ENCODE data around the gene MORN1. TPM values are rescaled to one million over a fixed set of nuclear protein-coding genes. Genes with fewer than 3 reads are reported as not detected.

Gene MORN1
- polyA plus RNA-seq, 1 donor (not counting 4 experiments of a cell fraction or from before 2014, with no cell fraction given), result 2.1 TPM

- Histone ChIP-seq H3K9me1 (ENCODE audit: control insufficient read depth, extremely low read depth, insufficient read depth, low read length) (no peaks in the 10 kb centered on the region), H3K4me3 (ENCODE audit: control insufficient read depth in 2 of 3, extremely low read depth in 1 of 3, insufficient read depth in 2 of 3, low read depth in 1 of 3, low read length in 3 of 3) (no peak overlapping the region), H3K27me3 (ENCODE audit: control insufficient read depth, extremely low read depth, insufficient read depth, low read length) (no peaks in the 10 kb centered on the region), H3K27ac (ENCODE audit: control insufficient read depth, insufficient read depth, low read length) (no peak overlapping the region), H4K20me1 (ENCODE audit: control insufficient read depth, extremely low read depth, insufficient read depth, low read length) (no peaks in the 10 kb centered on the region), H3K9ac (ENCODE audit: control insufficient read depth, extremely low read depth, insufficient read depth, low read length) (no peak overlapping the region), H3K36me3 (ENCODE audit: control insufficient read depth in 2 of 2, extremely low read depth in 1 of 2, insufficient read depth in 2 of 2, low read length in 2 of 2) (no peaks in the 10 kb centered on the region), H3K9me3 (ENCODE audit: control insufficient read depth, low read depth, low read length) (peaks cover 5% of the 10 kb centered on the region), H3K79me2 (ENCODE audit: control insufficient read depth, insufficient read depth, low read length) (no peaks in the 10 kb centered on the region), H2AFZ (ENCODE audit: control insufficient read depth, low read length) (no peak overlapping the region), H3K4me1 (ENCODE audit: control insufficient read depth, extremely low read depth, insufficient read depth, low read length) (peaks cover 21% of the 10 kb centered on the region), H3K4me2 (ENCODE audit: control insufficient read depth, extremely low read depth, insufficient read depth, low read depth, low read length) (no peak overlapping the region)
- dilution Hi-C loops (cut with MboI; ENCODE audit: extremely low pct_ligation_motif_present, low sequenced_read_pairs), result loop anchor here (25.0 kb wide), 1 partner anchor 993 kb away; no protein-coding TSS in a partner anchor
- DNase-seq (ENCODE audit: low read depth, low spot score), result no peak
- no peak for FAIRE-seq
- no peak for TF ChIP-seq EZH2 (IDR thresholded peaks at IDR 0.05; ENCODE audit: low read length)
- TF ChIP-seq CTCF (optimal IDR thresholded peaks at IDR 0.05 in 1 of 3, IDR thresholded peaks at IDR 0.05 in 1 of 3, conservative IDR thresholded peaks at IDR 0.05 in 1 of 3; ENCODE audit: extremely low read depth in 1 of 3, insufficient read depth in 2 of 3, low read length in 3 of 3), result no peak
Measured at GRCh38 chr1:2418791-2419320, 27.5 kb upstream of the MORN1 start.

GRCh38 chr1:2417833-2418225 lies 26.5 kb upstream of the MORN1 start:
- no peaks in the 10 kb centered on the region for H3K9me3 ChIP-seq (ENCODE audit: control insufficient read depth, low read depth, low read length)
- TF ChIP-seq EZH2 (IDR thresholded peaks at IDR 0.05; ENCODE audit: low read length), result no peak
- no peak for TF ChIP-seq CTCF (optimal IDR thresholded peaks at IDR 0.05 in 1 of 3, IDR thresholded peaks at IDR 0.05 in 1 of 3, conservative IDR thresholded peaks at IDR 0.05 in 1 of 3; ENCODE audit: extremely low read depth in 1 of 3, insufficient read depth in 2 of 3, low read length in 3 of 3)

More at GRCh38 chr1:2417833-2418225, 26.5 kb upstream of the MORN1 start:
- no peak overlapping the region for H3K4me3 ChIP-seq (ENCODE audit: control insufficient read depth in 2 of 3, extremely low read depth in 1 of 3, insufficient read depth in 2 of 3, low read depth in 1 of 3, low read length in 3 of 3)
- H3K27me3 ChIP-seq (ENCODE audit: control insufficient read depth, extremely low read depth, insufficient read depth, low read length), result no peaks in the 10 kb centered on the region
- no peak overlapping the region for H2AFZ ChIP-seq (ENCODE audit: control insufficient read depth, low read length)
- DNase-seq (ENCODE audit: low read depth, low spot score) (no peak), FAIRE-seq (no peak)
- H3K4me1 ChIP-seq (ENCODE audit: control insufficient read depth, extremely low read depth, insufficient read depth, low read length), result peaks cover 29% of the 10 kb centered on the region
- dilution Hi-C loops (cut with MboI; ENCODE audit: extremely low pct_ligation_motif_present, low sequenced_read_pairs), result loop anchor here (25.0 kb wide), 1 partner anchor 994 kb away; no protein-coding TSS in a partner anchor
- H3K4me2 ChIP-seq (ENCODE audit: control insufficient read depth, extremely low read depth, insufficient read depth, low read depth, low read length), result no peak overlapping the region
- no peaks in the 10 kb centered on the region for H4K20me1 ChIP-seq (ENCODE audit: control insufficient read depth, extremely low read depth, insufficient read depth, low read length)
- no peaks in the 10 kb centered on the region for H3K36me3 ChIP-seq (ENCODE audit: control insufficient read depth in 2 of 2, extremely low read depth in 1 of 2, insufficient read depth in 2 of 2, low read length in 2 of 2)
- no peak overlapping the region for H3K9ac ChIP-seq (ENCODE audit: control insufficient read depth, extremely low read depth, insufficient read depth, low read length)
- H3K9me1 ChIP-seq (ENCODE audit: control insufficient read depth, extremely low read depth, insufficient read depth, low read length), result no peaks in the 10 kb centered on the region
- H3K27ac ChIP-seq (ENCODE audit: control insufficient read depth, insufficient read depth, low read length), result no peak overlapping the region
- H3K79me2 ChIP-seq (ENCODE audit: control insufficient read depth, insufficient read depth, low read length), result peaks cover 2% of the 10 kb centered on the region
